ENCODE results near the gene NLN.

DNA sequence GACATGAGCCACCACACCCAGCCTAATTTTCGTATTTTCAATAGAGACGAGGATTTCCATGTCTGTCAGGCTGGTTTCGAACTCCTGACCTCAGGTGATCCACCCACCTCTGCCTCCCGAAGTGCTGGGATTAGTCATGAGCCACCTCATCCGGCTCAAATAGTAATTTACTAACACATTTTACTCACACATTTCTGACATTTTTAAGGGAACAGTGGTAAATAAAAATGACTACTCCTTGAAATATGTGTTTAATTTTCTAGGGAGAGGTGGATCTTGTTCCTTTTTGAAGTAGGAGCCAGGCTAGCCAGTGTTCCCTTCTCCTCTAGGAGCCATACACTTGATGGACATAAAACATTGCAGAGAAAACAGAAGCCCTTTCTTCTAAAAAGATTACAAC is 149.2 kb downstream of the NLN start:
- TF ChIP-seq POLR2A (IDR thresholded peaks at IDR 0.05; ENCODE audit: low read depth, low read length), result no peak
- TF ChIP-seq POLR2AphosphoS5 (IDR thresholded peaks at IDR 0.05; ENCODE audit: low read depth, low read length), result no peak

Measured in GM12892 (cell line).